Ishikawa (cell line): Measurements from ENCODE around the gene SERPINB5.

Experiments
- CEBPB ChIP-seq: IDR thresholded peaks from 2 replicates; pipeline ENCODE4 v1.6.1; 2012
- CREB1 ChIP-seq: IDR thresholded peaks from 2 replicates; pipeline ENCODE4 v1.6.1; 2012; ENCODE audit warnings: low read depth
- EGR1 ChIP-seq: IDR thresholded peaks from 2 replicates; pipeline ENCODE4 v1.6.1; 2012
- EP300 ChIP-seq: IDR thresholded peaks from 2 replicates; pipeline ENCODE4 v1.6.1; 2012; ENCODE audit warnings: borderline replicate concordance
- FOXM1 ChIP-seq: IDR thresholded peaks from 2 replicates; pipeline ENCODE4 v1.6.1; 2012; ENCODE audit warnings: low read depth, borderline replicate concordance
- NFIC ChIP-seq: IDR thresholded peaks from 2 replicates; pipeline ENCODE4 v1.6.1; 2012
- RAD21 ChIP-seq: IDR thresholded peaks from 2 replicates; pipeline ENCODE4 v1.6.1; 2012; ENCODE audit warnings: low read depth
- TAF1 ChIP-seq: IDR thresholded peaks from 2 replicates; pipeline ENCODE4 v1.6.1; 2012; ENCODE audit warnings: low read depth, mild to moderate bottlenecking
- TEAD4 ChIP-seq: IDR thresholded peaks from 2 replicates; pipeline ENCODE4 v1.6.1; 2012
- USF1 ChIP-seq: IDR thresholded peaks from 2 replicates; pipeline ENCODE4 v1.6.1; 2012
- YY1 ChIP-seq: IDR thresholded peaks from 2 replicates; pipeline ENCODE4 v1.6.1; 2012; ENCODE audit warnings: low read depth
- ZBTB7A ChIP-seq: IDR thresholded peaks from 2 replicates; pipeline ENCODE4 v1.6.1; 2012; ENCODE audit warnings: low read depth
- TF ChIP-seq, protein P1 (sequence below): IDR thresholded peaks from 2 replicates; pipeline ENCODE4 v1.6.1; 2012; ENCODE audit warnings: low read depth, mild to moderate bottlenecking
- TF ChIP-seq, protein P2 (sequence below): IDR thresholded peaks from 2 replicates; pipeline ENCODE4 v1.6.1; 2012

- TF ChIP-seq EP300 (no peak), YY1 (no peak), TAF1 (no peak), ZBTB7A (no peak), NFIC (no peak), CEBPB (no peak), CREB1 (no peak), EGR1 (no peak), TEAD4 (no peak), RAD21 (no peak), FOXM1 (no peak), USF1 (no peak)
- TF ChIP-seq, protein P1, sequence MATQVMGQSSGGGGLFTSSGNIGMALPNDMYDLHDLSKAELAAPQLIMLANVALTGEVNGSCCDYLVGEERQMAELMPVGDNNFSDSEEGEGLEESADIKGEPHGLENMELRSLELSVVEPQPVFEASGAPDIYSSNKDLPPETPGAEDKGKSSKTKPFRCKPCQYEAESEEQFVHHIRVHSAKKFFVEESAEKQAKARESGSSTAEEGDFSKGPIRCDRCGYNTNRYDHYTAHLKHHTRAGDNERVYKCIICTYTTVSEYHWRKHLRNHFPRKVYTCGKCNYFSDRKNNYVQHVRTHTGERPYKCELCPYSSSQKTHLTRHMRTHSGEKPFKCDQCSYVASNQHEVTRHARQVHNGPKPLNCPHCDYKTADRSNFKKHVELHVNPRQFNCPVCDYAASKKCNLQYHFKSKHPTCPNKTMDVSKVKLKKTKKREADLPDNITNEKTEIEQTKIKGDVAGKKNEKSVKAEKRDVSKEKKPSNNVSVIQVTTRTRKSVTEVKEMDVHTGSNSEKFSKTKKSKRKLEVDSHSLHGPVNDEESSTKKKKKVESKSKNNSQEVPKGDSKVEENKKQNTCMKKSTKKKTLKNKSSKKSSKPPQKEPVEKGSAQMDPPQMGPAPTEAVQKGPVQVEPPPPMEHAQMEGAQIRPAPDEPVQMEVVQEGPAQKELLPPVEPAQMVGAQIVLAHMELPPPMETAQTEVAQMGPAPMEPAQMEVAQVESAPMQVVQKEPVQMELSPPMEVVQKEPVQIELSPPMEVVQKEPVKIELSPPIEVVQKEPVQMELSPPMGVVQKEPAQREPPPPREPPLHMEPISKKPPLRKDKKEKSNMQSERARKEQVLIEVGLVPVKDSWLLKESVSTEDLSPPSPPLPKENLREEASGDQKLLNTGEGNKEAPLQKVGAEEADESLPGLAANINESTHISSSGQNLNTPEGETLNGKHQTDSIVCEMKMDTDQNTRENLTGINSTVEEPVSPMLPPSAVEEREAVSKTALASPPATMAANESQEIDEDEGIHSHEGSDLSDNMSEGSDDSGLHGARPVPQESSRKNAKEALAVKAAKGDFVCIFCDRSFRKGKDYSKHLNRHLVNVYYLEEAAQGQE, result no peak
- TF ChIP-seq, protein P2, sequence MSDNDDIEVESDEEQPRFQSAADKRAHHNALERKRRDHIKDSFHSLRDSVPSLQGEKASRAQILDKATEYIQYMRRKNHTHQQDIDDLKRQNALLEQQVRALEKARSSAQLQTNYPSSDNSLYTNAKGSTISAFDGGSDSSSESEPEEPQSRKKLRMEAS, result no peak
Measured at GRCh38 chr18:63464434-63464833, 12.3 kb upstream of the SERPINB5 start.
